Measurements from ENCODE around the gene FAIM2.

Gene FAIM2

DNA sequence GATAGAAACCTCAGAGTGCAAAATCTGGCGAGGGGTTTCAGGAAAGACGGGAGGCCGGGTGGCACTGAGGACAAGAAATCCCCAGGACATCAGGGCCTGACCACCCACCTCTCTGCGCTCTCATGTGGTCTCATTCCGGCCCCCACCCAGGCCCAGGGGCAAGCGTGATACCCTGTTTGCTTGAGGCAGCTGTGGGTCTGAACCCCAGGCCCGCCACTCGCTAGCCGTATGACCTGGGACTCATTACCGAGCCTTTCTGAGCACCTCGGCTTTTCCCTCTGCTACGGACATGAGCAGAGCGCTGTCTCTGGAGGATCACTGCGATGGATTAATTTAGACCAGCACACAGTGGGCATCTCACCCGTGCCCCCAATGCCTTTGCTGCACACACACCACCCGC, 35.3 kb downstream of the FAIM2 start:
- DNase-seq (ENCODE audit: low read depth, low spot score) = no peak
- no peak for TF ChIP-seq CTCF (IDR thresholded peaks at IDR 0.05; ENCODE audit: insufficient read depth, low read length, missing control alignments)
- H3K4me3 ChIP-seq (ENCODE audit: low read depth, low read length) = no peak overlapping the region
- ChIA-PET POLR2A (interaction anchor here (1.4 kb wide), 1 partner anchor 41 kb away, joined by 4 read pairs; no protein-coding TSS in a partner anchor), CTCF (interaction anchor here (1.0 to 12.1 kb wide), 31 partner anchors 12 to 206 kb away, joined by 3 to 121 read pairs (median 10); partner anchors contain the start of genes BCDIN3D and TMBIM6)

- CTCF ChIA-PET = interaction anchor here (1.0 to 12.1 kb wide), 51 partner anchors 8 to 207 kb away, joined by 3 to 121 read pairs (median 7); partner anchors contain the start of genes BCDIN3D, NCKAP5L and TMBIM6
- DNase-seq (ENCODE audit: low read depth, low spot score) = no peak
- POLR2A ChIA-PET = no interaction called here
- no peak for TF ChIP-seq CTCF (IDR thresholded peaks at IDR 0.05; ENCODE audit: insufficient read depth, low read length, missing control alignments)
- H3K4me3 ChIP-seq (ENCODE audit: low read depth, low read length) = no peak overlapping the region
Observed at GRCh38 chr12:49867570-49868341, 35.9 kb downstream of the FAIM2 start.

- POLR2A ChIA-PET = no interaction called here
- DNase-seq (ENCODE audit: low read depth, low spot score) = no peak
- peak; percentile 96 for TF ChIP-seq CTCF (IDR thresholded peaks at IDR 0.05; ENCODE audit: insufficient read depth, low read length, missing control alignments)
- no peak overlapping the region for H3K4me3 ChIP-seq (ENCODE audit: low read depth, low read length)
- CTCF ChIA-PET = interaction anchor here (0.6 to 12.1 kb wide), 57 partner anchors 9 to 207 kb away, joined by 3 to 121 read pairs (median 5); partner anchors contain the start of genes AQP5, BCDIN3D, NCKAP5L and TMBIM6
Observed at GRCh38 chr12:49866859-49867569, 36.7 kb downstream of the FAIM2 start.

GRCh38 chr12:49865782-49866135, 37.9 kb downstream of the FAIM2 start:
- no peak for TF ChIP-seq CTCF (IDR thresholded peaks at IDR 0.05; ENCODE audit: insufficient read depth, low read length, missing control alignments)
- H3K4me3 ChIP-seq (ENCODE audit: low read depth, low read length) = no peak overlapping the region
- no peak for DNase-seq (ENCODE audit: low read depth, low spot score)
- ChIA-PET POLR2A (no interaction called here), CTCF (interaction anchor here (0.8 to 12.1 kb wide), 20 partner anchors 10 to 204 kb away, joined by 3 to 121 read pairs (median 21); partner anchors contain the start of gene BCDIN3D)

DNA sequence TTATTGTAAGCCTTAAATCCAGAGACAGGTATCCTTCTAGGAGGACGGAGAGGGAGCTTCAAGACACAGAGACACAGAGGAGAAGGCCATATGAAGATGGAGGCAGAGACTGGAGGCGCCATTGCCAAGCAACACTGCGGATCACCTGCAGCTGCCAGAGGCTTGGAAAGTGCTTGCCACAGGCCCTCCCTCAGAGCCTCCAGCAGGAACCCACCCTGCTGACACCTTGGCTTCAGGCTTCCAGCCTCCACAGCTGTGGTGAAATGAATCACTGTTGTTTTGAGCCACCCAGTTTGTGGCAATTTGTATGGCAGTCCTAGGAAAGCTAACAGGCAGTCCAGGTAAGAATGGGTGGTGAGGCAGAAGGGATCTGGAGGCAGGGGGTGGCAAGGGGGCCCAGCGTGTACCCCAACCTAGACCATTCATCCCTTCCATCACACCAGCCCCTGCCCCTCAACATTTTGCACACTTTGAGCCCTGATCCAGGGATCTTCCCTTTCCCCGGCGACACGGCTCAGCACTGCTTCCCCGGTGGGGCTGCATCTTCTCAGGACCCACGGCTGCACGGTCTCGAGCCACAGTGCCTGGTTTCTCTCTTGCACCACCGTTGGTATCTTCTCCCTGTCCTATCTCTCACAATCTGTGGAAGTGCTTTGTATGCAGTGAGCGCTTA, 38.5 kb downstream of the FAIM2 start:
- POLR2A ChIA-PET = no interaction called here
- no peak for TF ChIP-seq CTCF (IDR thresholded peaks at IDR 0.05; ENCODE audit: insufficient read depth, low read length, missing control alignments)
- no peak overlapping the region for H3K4me3 ChIP-seq (ENCODE audit: low read depth, low read length)
- CTCF ChIA-PET = interaction anchor here (0.8 to 12.1 kb wide), 15 partner anchors 9 to 205 kb away, joined by 3 to 121 read pairs (median 20); partner anchors contain the start of gene BCDIN3D
- no peak for DNase-seq (ENCODE audit: low read depth, low spot score)

All from AG04449 (cell line).